Breast epithelium (tissue), 3 donors: ENCODE measurements around the gene SLC16A6.

Source experiments
- POLR2AphosphoS5 ChIP-seq, 3 donors: sonication (generic); formaldehyde crosslinking; IDR thresholded peaks; one replicate each; pipeline ENCODE4 v1.6.1; 2017; ENCODE audit warnings: antibody characterized with exemption in 3 of 3
- TF ChIP-seq, protein P1 (sequence below), 3 donors: fragments of 450-650 bp; IDR thresholded peaks; one replicate each; pipeline ENCODE4 v1.5.1; 2016 to 2017; ENCODE audit warnings: antibody characterized with exemption in 3 of 3, mild to moderate bottlenecking in 3 of 3, moderate library complexity in 3 of 3

DNA sequence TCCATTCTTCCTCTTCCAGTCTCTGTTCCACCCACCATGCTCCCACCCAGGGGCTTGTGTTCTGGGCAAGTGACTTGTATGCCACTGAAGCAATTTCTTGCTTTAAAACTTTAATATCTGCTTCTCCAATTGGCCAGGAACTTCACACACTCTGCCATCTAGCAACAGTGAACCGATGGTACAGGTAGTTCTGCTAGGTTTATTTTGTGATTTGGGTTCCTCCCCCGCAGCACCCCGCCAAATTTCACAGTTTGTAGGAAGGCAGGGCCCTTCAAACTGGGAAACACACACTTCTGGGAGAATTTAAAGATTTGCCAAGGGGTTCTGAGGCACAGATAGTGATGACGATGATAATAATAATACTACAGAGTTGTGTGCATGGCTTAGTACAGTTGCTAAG lies 3.7 kb upstream of the SLC16A6 start:
- TF ChIP-seq, protein P1, sequence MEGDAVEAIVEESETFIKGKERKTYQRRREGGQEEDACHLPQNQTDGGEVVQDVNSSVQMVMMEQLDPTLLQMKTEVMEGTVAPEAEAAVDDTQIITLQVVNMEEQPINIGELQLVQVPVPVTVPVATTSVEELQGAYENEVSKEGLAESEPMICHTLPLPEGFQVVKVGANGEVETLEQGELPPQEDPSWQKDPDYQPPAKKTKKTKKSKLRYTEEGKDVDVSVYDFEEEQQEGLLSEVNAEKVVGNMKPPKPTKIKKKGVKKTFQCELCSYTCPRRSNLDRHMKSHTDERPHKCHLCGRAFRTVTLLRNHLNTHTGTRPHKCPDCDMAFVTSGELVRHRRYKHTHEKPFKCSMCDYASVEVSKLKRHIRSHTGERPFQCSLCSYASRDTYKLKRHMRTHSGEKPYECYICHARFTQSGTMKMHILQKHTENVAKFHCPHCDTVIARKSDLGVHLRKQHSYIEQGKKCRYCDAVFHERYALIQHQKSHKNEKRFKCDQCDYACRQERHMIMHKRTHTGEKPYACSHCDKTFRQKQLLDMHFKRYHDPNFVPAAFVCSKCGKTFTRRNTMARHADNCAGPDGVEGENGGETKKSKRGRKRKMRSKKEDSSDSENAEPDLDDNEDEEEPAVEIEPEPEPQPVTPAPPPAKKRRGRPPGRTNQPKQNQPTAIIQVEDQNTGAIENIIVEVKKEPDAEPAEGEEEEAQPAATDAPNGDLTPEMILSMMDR (IDR thresholded peaks at IDR 0.05): no peak
- no peak for TF ChIP-seq POLR2AphosphoS5 (IDR thresholded peaks at IDR 0.05)
